AG04450 (cell line): ENCODE data around the gene LCA5. TPM values are rescaled to one million over a fixed set of nuclear protein-coding genes. Genes with fewer than 3 reads are reported as not detected.
"Not testable (repeated sequence)": the region's sequence is repeated elsewhere in the genome, so short reads cannot be mapped to it uniquely, and the experiment has no call there.

Source experiments
- CTCF ChIA-PET: fragments of 300-600, 350-600 bp; formaldehyde crosslinking; extraction: SDS; loops from one replicate; lab custom pipeline; 2022; ENCODE audit warnings: antibody characterized with exemption, inconsistent platforms; lab: Charles Lee
- POLR2A ChIA-PET: fragments of 350-600 bp; formaldehyde crosslinking; extraction: SDS; loops from one replicate; lab custom pipeline; 2021; ENCODE audit warnings: antibody characterized with exemption, inconsistent platforms; lab: Yijun Ruan, JAX
- DNase-seq: peaks from one replicate; pipeline ENCODE4 v3.0.0-alpha.2; 2011; ENCODE audit warnings: low read depth, low spot score
- H3K27ac ChIP-seq: one replicate; pipeline ENCODE4 v1.5.1; 2012; ENCODE audit warnings: low read depth, low read length, control low read depth
- H3K27me3 ChIP-seq: one replicate; pipeline ENCODE4 v1.6.0; 2012; ENCODE audit warnings: low read length; ENCODE audit not compliant: control insufficient read depth, insufficient read depth
- H3K4me3 ChIP-seq: 2 replicates; pipeline ENCODE4 v1.5.1; 2011; ENCODE audit warnings: mild to moderate bottlenecking, low read depth, low read length, control low read depth
- H3K9me3 ChIP-seq: 2 replicates; pipeline ENCODE4 v1.5.1; 2012; ENCODE audit warnings: low read length; ENCODE audit not compliant: control insufficient read depth, insufficient read depth
- CTCF ChIP-seq: IDR thresholded peaks from 2 replicates; pipeline ENCODE4 v1.5.1; 2011; ENCODE audit warnings: low read depth, low read length, control low read depth, inconsistent platforms
- polyA minus RNA-seq: library from RNA; depleted of rRNA, polyadenylated mRNA; stranded (reverse); fragments of >200 nt; gene quantifications from 2 replicates; pipeline ENCODE4 v1.2.3, GENCODE V29; 2011; rRNA and poly(A)+ RNA removed
- polyA plus RNA-seq: library from polyadenylated mRNA; depleted of rRNA; stranded (reverse); fragments of >200 nt; gene quantifications from 2 replicates; pipeline ENCODE4 v1.2.3, GENCODE V29; 2011; rRNA removed

The LCA5 gene
- polyA plus RNA-seq (2.8 and 4.2 TPM in 2 replicates), polyA minus RNA-seq (1.9 and 3.6 TPM in 2 replicates)

GRCh38 chr6:79536954-79537747 lies at the start of gene LCA5:
Gene LCA5 (minus strand): TSS chr6:79537430. CDS start chr6:79518894, 18,536 bp downstream.
- ChIA-PET POLR2A (interaction anchor here (1.1 to 1.5 kb wide), 3 partner anchors 64 to 460 kb away, joined by 3 to 6 read pairs (median 4); no protein-coding TSS in a partner anchor), CTCF (interaction anchor here (1.2 kb wide), 1 partner anchor 34 kb away, joined by 3 read pairs; no protein-coding TSS in a partner anchor)
- Histone ChIP-seq H3K9me3 (no peaks in the 10 kb centered on the region), H3K27me3 (no peaks in the 10 kb centered on the region), H3K27ac (peak within 1 kb of the TSS; percentile 94), H3K4me3 (peak within 1 kb of the TSS; percentile 87)
- no peak for TF ChIP-seq CTCF
- peak; percentile 90 for DNase-seq

GRCh38 chr6:79586548-79586947 lies 49.3 kb upstream of the LCA5 start:
- ChIA-PET POLR2A (no interaction called here), CTCF (interaction anchor here (0.6 to 1.4 kb wide), 2 partner anchors 12 to 63 kb away, joined by 3 to 5 read pairs; no protein-coding TSS in a partner anchor)
- Histone ChIP-seq H3K27me3 (no peaks in the 10 kb centered on the region), H3K27ac (no peak overlapping the region), H3K4me3 (no peak overlapping the region), H3K9me3 (no peaks in the 10 kb centered on the region)
- peak; percentile 66 for TF ChIP-seq CTCF
- DNase-seq: no peak

GRCh38 chr6:79584332-79584731 lies 47.1 kb upstream of the LCA5 start:
- Histone ChIP-seq H3K27me3 (no peaks in the 10 kb centered on the region), H3K4me3 (no peak overlapping the region), H3K27ac (no peak overlapping the region), H3K9me3 (no peaks in the 10 kb centered on the region)
- no peak for DNase-seq
- ChIA-PET CTCF (no interaction called here), POLR2A (no interaction called here)
- no peak for TF ChIP-seq CTCF

- H3K4me3 ChIP-seq, H3K27ac ChIP-seq, DNase-seq, H3K27me3 ChIP-seq, POLR2A ChIA-PET, H3K9me3 ChIP-seq: not testable (repeated sequence)
- CTCF ChIA-PET: interaction anchor here (1.0 to 1.4 kb wide), 2 partner anchors 89 to 292 kb away, joined by 3 read pairs; no protein-coding TSS in a partner anchor
Observed at GRCh38 chr6:79577926-79578325, 40.7 kb upstream of the LCA5 start.

GRCh38 chr6:79574630-79575225 lies 37.5 kb upstream of the LCA5 start:
- POLR2A ChIA-PET: no interaction called here

More at GRCh38 chr6:79574630-79575225, 37.5 kb upstream of the LCA5 start:
- DNase-seq: peak; percentile 33
- Histone ChIP-seq H3K9me3 (no peaks in the 10 kb centered on the region), H3K27me3 (no peaks in the 10 kb centered on the region), H3K27ac (no peak overlapping the region), H3K4me3 (no peak overlapping the region)
- CTCF ChIA-PET: interaction anchor here (0.7 to 2.8 kb wide), 7 partner anchors 9 to 239 kb away, joined by 3 to 19 read pairs (median 5); no protein-coding TSS in a partner anchor
- no peak for TF ChIP-seq CTCF
